ENCODE measurements around the gene KLK1.

The KLK1 gene

DNA sequence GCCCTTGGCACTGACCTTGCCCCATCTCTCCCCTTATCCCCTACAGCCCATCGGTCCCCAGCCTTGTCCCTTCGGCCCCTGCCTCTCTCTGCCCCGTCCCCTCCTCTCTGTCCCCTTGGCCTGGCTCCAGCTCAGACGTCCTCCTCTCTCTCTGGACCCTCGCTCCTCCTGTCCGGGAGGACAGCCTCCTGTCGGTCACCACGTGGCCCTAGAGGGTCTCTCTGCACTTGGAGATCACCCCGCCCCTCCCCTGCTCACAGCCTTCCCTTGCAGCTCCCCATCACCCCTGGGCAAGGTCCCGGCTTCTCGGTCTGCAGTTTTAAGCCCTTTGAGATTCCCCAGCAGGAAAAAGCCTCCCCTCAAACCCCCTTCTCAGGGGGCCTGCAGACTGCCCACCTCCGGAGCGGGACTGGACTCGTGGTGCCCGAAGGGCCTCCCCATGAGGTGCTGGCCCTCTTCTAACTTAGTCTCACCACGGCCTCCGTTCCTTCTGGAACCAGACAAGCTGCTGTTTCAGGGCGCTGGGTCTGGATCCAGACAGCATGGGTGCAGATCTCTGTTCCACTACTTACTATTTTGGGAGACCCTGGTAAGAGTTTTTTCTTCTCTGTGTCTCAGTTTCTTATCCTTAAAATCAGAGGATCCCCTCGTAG lies 13.1 kb upstream of the KLK1 start:
- no peak for DNase-seq (ENCODE audit: low read depth, low spot score)

DNA sequence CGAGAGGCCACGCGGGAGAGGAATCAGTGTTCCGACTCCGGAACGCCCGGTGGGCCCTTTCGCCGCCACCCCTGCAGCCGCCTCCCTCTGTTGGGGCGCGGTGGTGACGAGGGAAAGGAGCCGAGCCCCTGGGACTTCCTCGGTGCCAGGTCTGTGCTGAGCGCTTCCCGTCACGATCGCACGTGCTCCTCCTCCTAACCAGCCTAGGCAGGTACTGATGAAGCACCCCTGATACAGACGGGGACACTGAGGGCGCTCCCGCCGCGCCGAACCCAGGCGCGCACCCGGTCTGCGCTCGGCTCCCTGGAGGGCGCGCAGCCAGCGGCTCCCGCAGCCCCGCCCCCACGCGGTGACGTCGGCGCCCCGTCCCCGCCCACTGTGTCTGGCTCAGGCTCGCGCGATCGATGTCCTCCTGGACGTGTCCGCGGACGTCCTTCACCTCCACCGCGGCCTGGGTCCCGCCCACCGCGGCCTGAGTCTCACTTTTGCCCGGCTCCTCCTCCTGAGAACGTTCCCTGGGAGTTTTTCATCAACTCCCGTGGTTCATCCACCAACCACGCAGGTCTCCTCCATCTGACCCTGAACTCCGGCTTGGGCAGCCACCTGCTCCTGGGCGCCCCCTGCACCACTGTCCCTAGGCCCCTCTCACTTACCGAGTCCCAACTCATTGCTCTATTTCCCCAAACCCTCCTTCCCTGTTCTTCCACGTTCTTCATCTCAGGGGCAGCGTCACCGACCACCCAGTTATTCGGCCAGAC lies 12.4 kb upstream of the KLK1 start:
- no peak for DNase-seq (ENCODE audit: low read depth, low spot score)

DNA sequence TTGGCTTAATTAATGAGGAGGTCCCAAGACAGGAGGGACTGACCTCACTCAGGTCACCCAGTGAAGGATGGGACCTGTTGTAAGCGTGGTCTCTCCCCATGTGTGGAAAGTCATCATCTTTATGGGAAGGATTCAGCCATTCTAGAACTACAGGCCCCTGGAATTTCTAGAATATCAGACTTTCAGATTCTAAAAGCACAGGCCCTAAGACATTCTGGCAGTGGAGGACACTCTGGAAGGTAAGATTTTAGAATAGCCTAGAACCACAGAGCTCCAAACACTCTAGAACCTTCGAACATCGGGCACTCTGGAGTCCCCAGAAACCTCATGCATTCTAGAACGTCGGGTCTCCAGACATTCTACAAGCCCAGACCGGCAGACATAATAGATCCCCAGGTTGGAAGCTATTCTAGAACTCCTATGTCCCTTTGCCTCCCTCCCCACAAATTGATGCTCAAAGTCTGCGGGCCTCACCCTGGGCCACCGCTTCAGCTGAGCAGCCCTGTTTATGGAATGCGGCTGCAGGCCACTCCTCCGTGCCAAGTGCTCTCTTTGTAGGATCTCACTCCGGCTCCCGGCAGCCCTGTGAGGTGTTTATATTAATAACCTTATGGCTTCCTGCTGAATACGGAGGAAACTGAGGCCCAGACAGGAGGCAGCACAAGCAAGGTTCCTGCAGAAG lies 11.7 kb upstream of the KLK1 start:
- DNase-seq (ENCODE audit: low read depth, low spot score) = no peak

DNA sequence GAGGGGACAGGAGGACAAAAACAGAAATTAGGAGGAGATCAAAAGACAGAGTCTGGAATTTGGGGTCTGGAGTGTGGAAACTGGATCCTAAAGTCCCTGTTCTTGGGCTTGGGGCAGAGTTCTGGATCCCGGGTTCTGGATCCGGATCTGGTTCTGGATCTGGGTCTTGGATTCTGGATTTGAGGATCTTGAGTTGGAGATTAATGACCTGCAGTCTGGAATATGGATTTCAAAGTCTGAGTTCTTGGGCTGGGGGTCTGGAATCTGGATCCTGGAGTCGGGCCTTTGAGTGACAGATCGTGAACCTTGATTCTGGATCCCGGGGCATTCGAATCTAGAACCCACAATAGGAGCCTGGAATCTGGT lies 10.2 kb upstream of the KLK1 start:
- DNase-seq (ENCODE audit: low read depth, low spot score) = no peak

DNA sequence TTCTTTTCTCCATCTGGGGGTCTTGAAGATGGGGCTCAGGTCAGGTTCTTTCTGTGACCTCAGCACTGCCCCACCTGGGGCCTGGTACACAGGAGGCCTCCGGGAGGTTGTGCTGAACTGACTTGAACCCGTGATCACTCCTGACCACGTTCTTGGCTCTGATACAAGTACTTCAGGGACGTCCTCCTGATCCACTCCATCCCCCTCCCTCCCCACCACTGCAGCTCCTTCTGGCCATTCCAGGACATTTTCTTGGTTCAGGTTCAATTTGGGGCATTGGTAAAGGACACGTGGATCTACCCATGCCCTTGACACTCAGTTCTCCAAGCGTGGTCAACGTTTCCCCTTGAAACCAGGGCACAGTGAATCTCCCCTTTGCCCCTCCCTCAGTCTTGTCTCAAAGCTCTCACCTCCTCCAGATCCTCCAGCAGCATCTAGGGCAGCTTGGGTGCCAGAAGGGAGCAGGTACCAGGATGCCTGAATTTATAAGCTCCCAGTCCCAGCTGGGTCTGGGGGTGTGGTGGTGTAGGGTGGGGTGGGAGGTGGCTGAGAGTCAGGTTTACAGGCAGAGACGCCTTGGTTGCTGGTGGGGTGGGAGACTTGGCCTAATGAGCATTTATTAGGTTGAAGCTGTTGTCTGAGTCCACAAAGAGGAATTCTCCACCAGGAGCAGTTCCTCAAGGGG lies 9.7 kb upstream of the KLK1 start, which contains the start of gene KLK15:
TSS of gene KLK15 (minus strand) at position 458 of the 685 bp plus-strand sequence. CDS start 2,082 bp downstream, outside the sequence.
- DNase-seq (ENCODE audit: low read depth, low spot score) = no peak

DNA sequence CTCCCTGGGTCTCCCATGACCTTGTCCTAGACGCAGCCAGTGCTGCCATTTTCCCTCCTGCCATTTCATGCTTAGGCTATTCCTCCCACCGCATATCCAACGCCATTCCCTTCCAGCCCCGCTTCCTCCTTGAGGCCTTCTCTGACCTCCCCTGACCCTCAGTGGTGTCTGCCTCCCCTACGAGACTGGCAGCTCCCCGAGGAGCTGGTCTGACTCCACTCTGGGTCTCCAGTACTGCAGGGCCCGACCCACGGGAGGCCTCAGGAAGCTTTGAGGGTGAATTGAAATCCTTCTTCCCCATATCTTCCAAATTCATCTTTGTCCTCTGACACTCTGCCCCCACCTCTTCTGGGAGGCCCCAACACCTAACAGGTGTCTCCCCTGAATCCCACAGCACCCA lies 9.1 kb upstream of the KLK1 start:
- DNase-seq (ENCODE audit: low read depth, low spot score) = no peak

DNA sequence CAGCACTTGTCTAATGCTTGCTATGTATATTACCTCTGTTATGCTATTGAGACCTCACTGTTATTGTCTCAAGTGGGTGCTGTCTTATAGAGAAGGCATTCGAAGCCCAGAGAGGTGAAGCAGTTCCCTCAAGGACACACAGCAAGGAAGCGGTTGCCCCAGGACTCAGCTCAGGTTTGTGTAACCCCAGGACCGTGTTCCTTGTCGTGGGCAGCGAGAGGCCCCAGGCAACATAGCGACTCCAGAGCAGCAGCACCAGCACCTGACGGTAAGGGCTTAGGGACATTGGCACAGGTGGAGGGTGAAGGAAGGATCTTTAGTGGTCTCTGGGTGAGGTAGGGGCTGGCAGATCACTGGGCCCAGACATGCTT lies 7.4 kb upstream of the KLK1 start:
- DNase-seq (ENCODE audit: low read depth, low spot score) = no peak

DNA sequence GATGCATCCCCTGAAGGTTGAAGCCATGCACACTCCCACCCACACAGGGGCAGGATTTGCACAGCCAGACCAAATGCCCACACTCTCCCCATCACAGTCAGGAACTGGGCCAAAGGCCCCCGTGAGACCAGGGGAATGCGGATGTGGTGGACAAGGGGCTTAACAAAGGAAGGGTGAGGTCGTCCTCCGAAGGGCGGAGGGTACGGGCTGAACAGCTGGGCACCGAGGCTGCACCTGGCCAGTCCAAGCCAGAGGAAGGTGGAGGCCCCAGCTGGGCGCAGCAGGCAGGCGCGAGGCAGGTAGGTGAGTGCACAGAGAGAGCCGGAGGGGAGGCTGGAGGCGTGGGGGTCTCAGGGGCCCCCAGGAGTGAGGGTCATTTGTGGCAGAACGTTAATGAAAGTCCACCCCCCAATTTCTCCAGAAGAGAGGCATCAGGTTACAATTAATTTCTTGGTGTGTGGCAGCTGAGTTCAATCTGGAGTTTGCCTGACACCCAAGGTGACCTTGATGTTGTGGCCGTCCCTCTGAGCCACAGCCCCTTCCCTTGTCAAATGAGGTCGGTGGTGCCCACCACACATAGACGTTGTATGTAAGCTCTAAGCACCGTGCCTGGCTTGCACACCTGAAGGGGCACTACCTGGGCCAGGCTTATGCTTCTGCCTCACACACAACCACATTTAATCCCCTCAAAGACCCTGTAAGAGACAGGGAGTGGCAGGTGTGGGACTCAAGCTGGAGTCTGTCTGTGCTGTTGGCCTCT lies 6.9 kb upstream of the KLK1 start:
- no peak for DNase-seq (ENCODE audit: low read depth, low spot score)

DNA sequence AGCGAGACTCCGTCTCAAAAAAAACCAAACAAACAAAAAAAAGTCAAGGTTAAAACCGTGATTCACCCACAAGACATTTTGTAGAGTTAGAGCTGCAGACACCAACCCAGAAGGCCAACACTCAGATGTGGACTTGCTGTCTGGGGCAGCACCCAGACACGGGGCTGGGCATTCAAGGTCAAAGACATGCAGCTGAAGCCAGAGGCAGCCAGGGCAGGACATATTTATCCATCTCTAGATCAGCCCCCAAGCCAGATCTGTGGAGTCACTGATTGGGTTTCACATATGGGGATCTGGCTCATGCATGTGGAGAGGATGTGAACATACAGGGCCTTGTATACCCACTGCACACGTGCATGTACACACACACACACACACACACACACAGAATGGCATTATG lies 6.2 kb upstream of the KLK1 start:
- DNase-seq (ENCODE audit: low read depth, low spot score) = no peak

DNA sequence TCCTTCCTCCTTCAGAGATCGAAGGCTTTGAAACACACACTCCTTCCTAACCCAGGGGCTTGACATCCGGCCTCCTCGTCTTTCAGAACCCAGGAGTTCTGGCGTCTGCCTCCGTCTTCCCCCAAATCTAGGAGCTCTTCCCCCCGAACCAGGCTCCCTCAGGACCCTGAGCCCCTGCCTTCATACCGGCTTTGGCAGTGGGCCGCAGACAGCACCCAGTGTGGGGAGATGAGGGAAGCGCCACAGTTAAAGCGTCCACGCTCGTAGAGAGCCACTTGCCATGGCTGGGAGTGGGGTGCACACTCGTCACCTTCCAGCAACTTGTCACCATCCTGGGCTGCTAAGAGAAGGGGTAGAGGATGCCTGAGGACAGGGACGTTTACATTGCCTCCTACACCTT lies 3.9 kb upstream of the KLK1 start:
- no peak for DNase-seq (ENCODE audit: low read depth, low spot score)

DNA sequence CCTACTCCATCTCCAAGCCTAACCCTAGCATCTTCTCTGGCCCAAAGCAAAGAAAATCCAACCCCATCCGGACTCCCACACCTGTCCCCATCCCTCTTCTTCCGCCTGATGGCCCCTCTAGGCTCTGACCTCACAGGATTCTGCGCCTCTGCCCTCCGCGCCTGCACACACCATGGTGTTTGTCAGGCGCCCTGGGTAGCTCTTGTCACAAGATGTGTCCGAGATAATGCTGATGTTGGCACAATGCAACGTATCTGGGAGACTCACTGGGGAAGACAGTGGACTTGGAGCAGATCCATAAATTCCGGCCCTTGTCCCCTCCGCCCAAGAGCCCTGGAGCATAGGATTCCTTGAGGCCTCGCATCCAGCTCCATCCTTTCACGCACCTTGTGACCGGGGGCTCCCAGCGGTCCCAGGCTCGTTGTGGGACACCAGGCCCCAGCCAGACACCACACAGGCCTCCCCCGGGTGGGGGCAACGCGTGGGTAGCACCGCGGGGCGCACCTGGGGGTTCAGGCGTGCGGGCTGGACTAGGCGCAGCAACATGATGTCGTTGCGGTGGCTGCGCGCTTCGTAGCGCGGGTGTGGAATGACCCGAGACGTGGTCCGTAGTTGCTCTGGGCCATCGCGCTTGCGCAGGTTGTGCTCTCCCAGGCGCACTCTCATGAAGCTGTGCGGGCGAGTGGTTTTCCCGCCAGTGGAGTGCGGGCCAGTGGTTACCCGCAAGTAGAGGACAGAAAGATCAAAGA lies 3.1 kb upstream of the KLK1 start:
- DNase-seq (ENCODE audit: low read depth, low spot score) = no peak

DNA sequence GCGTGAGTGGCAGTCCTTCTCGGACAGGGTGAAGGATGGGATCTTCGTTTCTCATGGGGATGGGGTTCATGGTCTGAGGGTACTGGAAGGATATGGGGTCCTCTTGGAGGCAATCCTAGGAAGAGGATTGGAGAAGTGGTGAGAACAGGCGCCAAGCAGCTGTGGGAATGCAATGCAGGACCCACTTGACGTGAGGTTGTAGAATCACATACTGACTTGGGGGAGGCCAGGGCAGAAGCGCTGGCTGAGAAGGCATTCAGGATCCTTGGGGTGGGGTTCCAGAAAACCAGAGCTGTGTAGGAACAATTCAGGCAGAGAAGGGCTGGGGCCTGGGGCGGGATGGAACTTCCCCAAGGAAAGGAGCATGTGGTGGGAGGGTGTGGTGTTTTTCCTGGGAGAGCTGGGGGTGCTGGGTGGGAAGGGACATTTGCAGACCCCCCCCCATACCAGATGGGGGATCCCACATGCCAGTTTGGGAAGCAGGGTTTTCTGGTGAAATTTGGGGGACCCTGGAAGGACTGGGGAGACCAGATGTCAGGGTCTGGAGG lies 852 bp downstream of the KLK1 start:
- no peak for DNase-seq (ENCODE audit: low read depth, low spot score)

DNA sequence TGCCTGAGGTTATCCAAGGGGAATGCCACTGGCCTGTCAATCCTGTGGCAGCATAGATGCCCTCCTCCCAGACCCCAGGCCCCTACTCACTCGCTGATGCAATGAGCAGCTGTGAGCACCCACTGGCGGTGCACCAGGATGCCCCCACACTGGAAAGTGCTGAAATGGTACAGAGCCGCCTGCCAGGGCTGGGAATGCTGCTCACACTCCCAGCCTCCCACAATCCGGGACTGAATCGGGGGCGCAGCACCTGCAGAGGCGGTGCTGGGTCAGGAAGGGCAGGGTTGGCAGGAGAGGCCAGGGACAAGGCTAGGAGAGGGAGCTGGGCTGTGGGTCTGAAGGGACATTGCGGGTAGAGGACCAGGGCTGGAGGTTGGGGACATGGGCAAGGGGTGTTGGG lies 2.0 kb downstream of the KLK1 start:
- DNase-seq (ENCODE audit: low read depth, low spot score) = no peak

DNA sequence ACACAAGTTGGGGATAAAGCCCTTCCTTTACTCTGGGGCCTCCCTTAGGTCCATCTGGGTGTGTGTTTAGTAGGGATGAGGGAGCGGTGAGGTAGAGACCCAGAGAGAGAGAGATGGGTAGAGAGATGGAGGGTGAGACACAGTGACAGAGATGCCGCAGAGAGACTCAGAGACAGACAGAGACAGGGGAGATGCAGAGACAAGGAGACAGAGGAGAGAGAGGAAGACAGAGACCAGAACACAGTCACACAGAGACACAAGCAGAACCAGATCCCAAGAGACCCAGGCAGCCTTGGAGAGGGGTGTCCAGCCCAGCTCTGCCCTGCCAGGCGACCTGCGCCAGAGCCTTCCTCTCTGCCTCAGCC lies 2.4 kb downstream of the KLK1 start:
- DNase-seq (ENCODE audit: low read depth, low spot score) = no peak

DNA sequence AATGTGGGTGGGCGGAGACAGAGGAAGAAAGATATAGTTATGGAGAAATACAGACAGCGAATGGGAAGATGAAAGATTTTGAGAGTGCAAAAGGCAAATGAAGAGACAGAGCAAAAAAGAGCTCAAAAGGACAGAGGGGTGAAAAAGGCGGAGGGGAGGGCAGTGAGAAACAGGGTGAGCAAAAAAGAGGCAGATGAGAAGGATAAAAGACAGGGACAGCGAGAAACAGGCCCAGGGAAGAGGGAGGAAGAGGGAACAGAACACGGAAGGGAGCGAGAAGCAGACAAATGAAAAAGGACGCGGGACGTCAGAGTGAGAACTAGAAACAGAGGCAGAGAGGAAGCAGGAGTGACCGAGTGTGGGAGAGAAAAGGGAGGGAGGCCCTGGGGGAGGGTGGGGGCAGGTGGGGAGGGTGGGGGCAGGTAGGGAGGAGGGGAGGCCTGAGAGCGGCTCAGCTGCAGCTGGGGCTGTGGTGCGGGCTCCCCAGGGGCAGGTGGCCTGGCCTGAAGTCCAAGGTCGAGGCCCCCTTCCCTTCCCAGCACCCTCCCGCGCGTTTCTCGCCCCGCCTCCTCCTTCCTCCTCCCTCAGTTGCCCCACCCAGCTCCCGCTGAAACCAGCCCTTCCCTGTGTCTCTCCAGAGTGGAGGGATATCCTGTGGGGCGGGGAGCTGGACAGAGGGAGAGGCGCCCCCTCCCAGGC lies 2.9 kb downstream of the KLK1 start:
- no peak for DNase-seq (ENCODE audit: low read depth, low spot score)

DNA sequence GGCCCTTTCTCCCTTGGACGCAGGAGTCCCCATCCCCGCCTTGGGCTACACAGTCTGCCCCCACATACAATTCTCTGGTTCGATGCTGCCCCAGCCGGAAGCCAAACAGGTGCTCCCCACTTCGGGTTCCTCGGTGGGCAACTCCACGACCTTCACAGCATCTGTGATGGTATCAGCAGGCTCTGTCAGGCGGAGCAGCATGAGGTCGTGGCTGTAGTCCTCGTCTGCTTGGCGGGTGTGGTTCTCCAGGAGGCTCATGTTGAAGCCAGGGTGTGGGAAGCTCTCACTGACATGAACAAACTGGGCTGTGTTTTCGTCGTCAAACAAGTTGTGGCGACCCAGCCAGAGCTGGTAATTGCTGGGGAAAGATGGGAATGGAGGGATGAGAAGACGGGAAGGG lies 3.5 kb downstream of the KLK1 start:
- no peak for DNase-seq (ENCODE audit: low read depth, low spot score)

DNA sequence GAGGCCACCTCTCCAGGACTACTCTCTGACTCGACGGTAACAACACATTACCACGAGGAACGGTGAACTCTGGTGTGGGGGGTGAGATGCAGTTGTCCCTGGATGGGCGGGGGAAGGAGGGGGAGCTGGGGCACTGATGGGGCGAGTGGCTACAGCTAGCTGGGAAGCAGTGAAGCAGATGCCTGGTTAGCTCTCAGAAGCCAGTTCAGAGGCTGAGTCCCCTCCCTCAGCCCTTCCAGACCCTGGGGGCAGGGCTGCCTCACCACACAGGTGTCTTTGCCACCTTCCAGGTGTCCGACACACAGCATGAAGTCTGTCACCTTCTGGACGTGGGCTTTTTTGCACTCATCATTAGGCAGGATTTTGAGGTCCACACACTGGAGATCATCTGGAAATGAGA lies 4.0 kb downstream of the KLK1 start:
- DNase-seq (ENCODE audit: low read depth, low spot score) = no peak

DNA sequence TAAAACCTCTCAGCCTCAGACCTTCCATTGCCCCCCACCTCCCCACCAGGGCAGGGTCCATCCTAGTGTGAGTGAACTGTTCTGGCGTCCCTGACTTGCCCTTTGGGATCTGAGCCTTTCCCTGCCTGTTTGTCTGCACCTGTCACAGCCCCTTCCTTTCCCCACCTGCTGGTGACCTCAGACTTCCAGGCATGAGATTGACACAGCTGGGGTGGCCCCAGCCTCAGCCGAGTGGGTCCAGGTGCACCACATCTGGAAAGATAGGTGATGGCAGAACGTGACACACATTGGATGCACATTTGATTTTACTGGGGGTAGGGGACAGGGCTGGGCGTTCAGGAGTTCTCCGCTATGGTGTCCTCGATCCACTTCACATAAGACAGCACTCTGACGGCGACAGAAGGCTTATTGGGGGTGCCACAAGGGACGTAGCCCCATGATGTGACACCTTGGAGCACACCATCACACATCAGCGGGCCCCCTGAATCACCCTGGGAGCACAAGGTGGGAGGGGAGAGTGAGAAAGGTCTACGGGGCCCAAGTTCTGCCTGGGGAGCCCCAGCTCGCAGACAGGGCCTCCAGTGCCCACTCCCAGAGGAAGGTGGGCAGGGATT lies 4.6 kb downstream of the KLK1 start:
- no peak for DNase-seq (ENCODE audit: low read depth, low spot score)

DNA sequence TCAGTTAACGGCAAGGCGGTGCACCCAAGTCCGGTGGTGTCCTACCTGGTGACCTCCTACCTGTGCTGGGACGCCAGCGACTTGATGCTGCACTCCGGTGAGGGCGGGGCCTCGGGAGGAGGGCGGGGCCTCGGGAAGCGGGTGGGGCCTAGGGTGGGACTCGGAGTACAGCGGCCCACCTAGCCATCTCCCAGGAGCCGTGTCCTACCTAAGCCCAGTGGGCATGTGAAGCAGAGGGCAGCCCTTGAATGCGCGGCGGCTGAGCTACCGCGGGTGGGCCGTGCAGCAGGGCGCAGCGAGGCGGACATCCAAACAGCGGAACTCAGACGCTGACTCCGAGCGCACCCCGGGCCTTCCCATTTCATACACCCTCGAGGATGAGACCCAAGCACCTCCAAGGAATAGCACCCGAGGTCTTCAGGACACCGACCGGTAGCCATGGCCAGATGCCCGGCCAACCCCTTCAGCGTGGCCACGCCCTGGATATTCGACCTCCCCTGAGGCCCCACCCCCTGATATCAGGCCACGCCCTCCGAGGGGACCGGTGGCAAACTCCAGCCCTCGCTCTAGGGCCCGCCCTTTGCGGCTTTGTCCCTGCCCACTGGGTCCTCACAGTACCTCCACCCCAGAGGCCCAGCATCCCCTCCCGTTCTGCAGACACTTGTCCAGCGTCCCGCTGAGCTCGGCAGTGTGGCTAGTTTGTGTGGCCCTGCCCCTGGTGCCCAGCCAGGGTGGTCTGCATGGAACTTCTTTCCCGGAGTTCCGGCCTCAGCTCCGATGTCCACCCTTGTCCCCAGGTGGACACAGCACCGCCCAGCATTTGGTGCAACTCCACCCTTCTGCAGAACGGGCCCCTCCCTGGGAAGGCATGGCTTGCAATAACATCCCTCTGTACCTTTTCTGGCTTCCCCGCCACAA lies 5.4 kb downstream of the KLK1 start:
- no peak for DNase-seq (ENCODE audit: low read depth, low spot score)
